ENCODE data around the gene EN2.

DNA sequence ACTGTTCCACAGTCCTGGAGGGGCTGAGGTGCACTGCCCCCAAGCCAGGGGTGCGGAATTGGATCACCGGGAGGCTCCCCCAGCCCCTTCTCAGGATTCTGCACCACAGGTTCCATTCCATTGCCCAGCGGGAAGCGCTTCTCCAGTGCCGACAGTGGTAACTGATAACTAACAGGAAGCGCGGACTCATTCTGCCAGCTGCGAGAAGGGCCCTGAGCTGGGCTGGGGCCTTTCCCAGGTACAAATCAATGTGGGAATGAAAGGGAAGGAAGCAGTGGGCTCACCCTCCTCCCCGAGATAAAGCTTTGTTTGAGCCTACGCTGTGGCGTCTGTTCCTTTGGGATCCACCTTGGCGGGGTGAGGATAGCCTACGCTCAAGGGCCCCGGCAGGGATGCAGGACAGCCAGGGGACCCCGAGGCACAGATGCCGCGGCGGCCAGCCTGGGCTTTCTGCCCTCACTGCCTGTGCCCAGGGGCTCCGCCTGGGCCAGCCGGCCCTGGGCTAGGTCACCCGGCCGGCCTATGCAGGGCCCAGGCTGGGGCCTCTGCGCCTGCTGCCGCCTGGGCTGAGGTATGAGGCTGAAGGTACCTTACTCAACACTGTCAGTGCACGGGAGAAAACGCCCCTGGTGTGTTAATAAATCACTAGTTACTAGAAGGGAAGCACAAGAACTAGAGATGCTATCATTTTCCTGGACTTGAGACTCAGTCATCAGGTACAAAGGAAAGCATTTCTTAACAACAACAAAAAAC lies 39.4 kb downstream of the EN2 start:
- TF ChIP-seq, protein P1, sequence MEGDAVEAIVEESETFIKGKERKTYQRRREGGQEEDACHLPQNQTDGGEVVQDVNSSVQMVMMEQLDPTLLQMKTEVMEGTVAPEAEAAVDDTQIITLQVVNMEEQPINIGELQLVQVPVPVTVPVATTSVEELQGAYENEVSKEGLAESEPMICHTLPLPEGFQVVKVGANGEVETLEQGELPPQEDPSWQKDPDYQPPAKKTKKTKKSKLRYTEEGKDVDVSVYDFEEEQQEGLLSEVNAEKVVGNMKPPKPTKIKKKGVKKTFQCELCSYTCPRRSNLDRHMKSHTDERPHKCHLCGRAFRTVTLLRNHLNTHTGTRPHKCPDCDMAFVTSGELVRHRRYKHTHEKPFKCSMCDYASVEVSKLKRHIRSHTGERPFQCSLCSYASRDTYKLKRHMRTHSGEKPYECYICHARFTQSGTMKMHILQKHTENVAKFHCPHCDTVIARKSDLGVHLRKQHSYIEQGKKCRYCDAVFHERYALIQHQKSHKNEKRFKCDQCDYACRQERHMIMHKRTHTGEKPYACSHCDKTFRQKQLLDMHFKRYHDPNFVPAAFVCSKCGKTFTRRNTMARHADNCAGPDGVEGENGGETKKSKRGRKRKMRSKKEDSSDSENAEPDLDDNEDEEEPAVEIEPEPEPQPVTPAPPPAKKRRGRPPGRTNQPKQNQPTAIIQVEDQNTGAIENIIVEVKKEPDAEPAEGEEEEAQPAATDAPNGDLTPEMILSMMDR (conservative IDR thresholded peaks at IDR 0.05; ENCODE audit: low read length), result no peak
- no peak for TF ChIP-seq EZH2phosphoT487 (IDR thresholded peaks at IDR 0.05; ENCODE audit: borderline replicate concordance, low read depth, low read length)

Measured in OCI-LY7 (cell line).